Caco-2 (cell line): ENCODE results near the gene PPFIA1. TPM values are rescaled to one million over a fixed set of nuclear protein-coding genes. Genes with fewer than 3 reads are reported as not detected.

Experiments
- BruUV-seq: library from RNA; stranded (reverse); fragments of 400-500 nt; replicated peaks from 2 replicates; lab custom pipeline; 2021; lab: Mats Ljungman, UMichigan
- CTCF ChIA-PET: fragments of 300-600 bp; sonication (Branson Sonifier 250); formaldehyde crosslinking; loops from one replicate; lab custom pipeline; 2022; ENCODE audit warnings: antibody characterized with exemption; lab: Charles Lee
- POLR2A ChIA-PET: fragments of 300-600 bp; sonication (Branson Sonifier 250); formaldehyde crosslinking; loops from one replicate; lab custom pipeline; 2022; ENCODE audit warnings: antibody characterized with exemption; lab: Charles Lee
- DNase-seq, 2 experiments: peaks; one replicate each; pipeline versions ENCODE4 v3.0.0 to v3.0.0-alpha.2; 2020 to 2022
- H3K27me3 ChIP-seq: replicated peaks from 2 replicates; pipeline ENCODE4 v1.6.0; 2011; ENCODE audit warnings: low read length; ENCODE audit not compliant: control insufficient read depth, insufficient read depth
- H3K36me3 ChIP-seq: 2 replicates; pipeline ENCODE4 v1.5.1; 2011; ENCODE audit warnings: low read length; ENCODE audit not compliant: control insufficient read depth, insufficient read depth
- H3K4me1 ChIP-seq: fragments of 250-450 bp; sonication (Bioruptor Pico); 2 replicates; pipeline ENCODE4 v1.5.1; 2020; ENCODE audit warnings: mild to moderate bottlenecking
- H3K4me3 ChIP-seq: 2 replicates; pipeline ENCODE4 v1.5.1; 2011; ENCODE audit warnings: low read depth, mild to moderate bottlenecking, control low read depth, low read length
- H3K9me3 ChIP-seq: fragments of 250-450 bp; sonication (Bioruptor Pico); 2 replicates; pipeline ENCODE4 v1.5.1; 2020; ENCODE audit warnings: mild to moderate bottlenecking, moderate library complexity
- H3K27ac Mint-ChIP-seq: one replicate; pipeline ENCODE4 v1.8.0; 2022; ENCODE audit warnings: mixed read lengths; ENCODE audit not compliant: unreplicated experiment
- H3K27me3 Mint-ChIP-seq: one replicate; pipeline ENCODE4 v1.8.0; 2022; ENCODE audit warnings: mixed read lengths; ENCODE audit not compliant: insufficient read depth, unreplicated experiment
- H3K36me3 Mint-ChIP-seq: one replicate; pipeline ENCODE4 v1.8.0; 2022; ENCODE audit warnings: mild to moderate bottlenecking, mixed read lengths; ENCODE audit not compliant: insufficient read depth, unreplicated experiment
- H3K4me1 Mint-ChIP-seq: one replicate; pipeline ENCODE4 v1.8.0; 2022; ENCODE audit warnings: low read depth, mixed read lengths; ENCODE audit not compliant: unreplicated experiment
- H3K4me3 Mint-ChIP-seq: one replicate; pipeline ENCODE4 v1.8.0; 2022; ENCODE audit warnings: mild to moderate bottlenecking, moderate library complexity, mixed read lengths; ENCODE audit not compliant: unreplicated experiment
- H3K9me3 Mint-ChIP-seq: one replicate; pipeline ENCODE4 v1.8.0; 2022; ENCODE audit warnings: mixed read lengths; ENCODE audit not compliant: unreplicated experiment
- intact Hi-C: fragments of 100-400 bp; cut with micrococcal nuclease; formaldehyde crosslinking; loops from one replicate; pipeline ENCODE4 v1.10.0; 2022; ENCODE audit not compliant: unreplicated experiment
- total RNA-seq: library from RNA; stranded (reverse); gene quantifications from 2 replicates; pipeline ENCODE4 v1.2.3, GENCODE V29; 2022
- TF ChIP-seq, protein P1 (sequence below), 2 experiments: fragments of 200-600 bp in 1 of 2; IDR thresholded peaks; 1 replicate in 1 of 2; 2 replicates in 1 of 2; pipeline versions ENCODE4 v1.5.1 to v1.8.0; 2011 to 2022; ENCODE audit warnings: antibody characterized with exemption in 1 of 2, control low read depth in 1 of 2, inconsistent platforms in 1 of 2, low read depth in 1 of 2, low read length in 1 of 2, mild to moderate bottlenecking in 1 of 2, moderate library complexity in 1 of 2; ENCODE audit not compliant: insufficient read depth in 1 of 2, severe bottlenecking in 1 of 2, unreplicated experiment in 1 of 2

The PPFIA1 gene
- total RNA-seq, 1 experiment from 2014 or later = 148 TPM

DNA sequence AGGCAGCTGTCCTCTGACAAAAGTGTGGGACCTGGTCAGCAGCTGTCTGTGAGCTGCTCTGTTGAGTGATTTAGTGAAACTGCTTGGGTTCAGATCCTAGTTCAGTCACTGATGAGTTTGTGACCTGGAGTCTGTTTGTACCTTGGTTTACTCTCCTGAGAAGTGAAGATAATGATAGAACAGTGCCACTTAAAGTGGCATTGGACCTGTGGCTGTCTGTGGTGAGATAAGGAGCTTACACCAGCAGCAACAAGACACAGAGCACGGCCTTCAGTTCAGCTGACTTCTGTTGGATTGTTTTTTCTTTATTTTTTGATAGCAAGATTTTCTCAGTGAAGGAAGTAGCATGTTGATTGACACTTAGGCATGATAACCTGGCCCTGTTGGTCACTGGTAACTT lies 81.6 kb downstream of the PPFIA1 start:
- no peaks in the 10 kb centered on the region for H3K9me3 Mint-ChIP-seq
- Histone ChIP-seq H3K9me3 (no peaks in the 10 kb centered on the region), H3K4me3 (no peak overlapping the region), H3K4me1 (no peaks in the 10 kb centered on the region), H3K27me3 (no peaks in the 10 kb centered on the region), H3K36me3 (peaks cover 8% of the 10 kb centered on the region; the same call in 1 of the 2 replicates)
- no peak overlapping the region for H3K4me3 Mint-ChIP-seq
- CTCF ChIA-PET = no interaction called here
- no peak overlapping the region for H3K27ac Mint-ChIP-seq
- H3K36me3 Mint-ChIP-seq = peaks cover 95% of the 10 kb centered on the region
- no peaks in the 10 kb centered on the region for H3K4me1 Mint-ChIP-seq
- TF ChIP-seq, protein P1, sequence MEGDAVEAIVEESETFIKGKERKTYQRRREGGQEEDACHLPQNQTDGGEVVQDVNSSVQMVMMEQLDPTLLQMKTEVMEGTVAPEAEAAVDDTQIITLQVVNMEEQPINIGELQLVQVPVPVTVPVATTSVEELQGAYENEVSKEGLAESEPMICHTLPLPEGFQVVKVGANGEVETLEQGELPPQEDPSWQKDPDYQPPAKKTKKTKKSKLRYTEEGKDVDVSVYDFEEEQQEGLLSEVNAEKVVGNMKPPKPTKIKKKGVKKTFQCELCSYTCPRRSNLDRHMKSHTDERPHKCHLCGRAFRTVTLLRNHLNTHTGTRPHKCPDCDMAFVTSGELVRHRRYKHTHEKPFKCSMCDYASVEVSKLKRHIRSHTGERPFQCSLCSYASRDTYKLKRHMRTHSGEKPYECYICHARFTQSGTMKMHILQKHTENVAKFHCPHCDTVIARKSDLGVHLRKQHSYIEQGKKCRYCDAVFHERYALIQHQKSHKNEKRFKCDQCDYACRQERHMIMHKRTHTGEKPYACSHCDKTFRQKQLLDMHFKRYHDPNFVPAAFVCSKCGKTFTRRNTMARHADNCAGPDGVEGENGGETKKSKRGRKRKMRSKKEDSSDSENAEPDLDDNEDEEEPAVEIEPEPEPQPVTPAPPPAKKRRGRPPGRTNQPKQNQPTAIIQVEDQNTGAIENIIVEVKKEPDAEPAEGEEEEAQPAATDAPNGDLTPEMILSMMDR (IDR thresholded peaks at IDR 0.05; ENCODE audit: insufficient read depth in 1 of 2, low read depth in 1 of 2, low read length in 1 of 2, severe bottlenecking in 1 of 2, unreplicated experiment in 1 of 2) = no peak
- no peaks in the 10 kb centered on the region for H3K27me3 Mint-ChIP-seq
- intact Hi-C loops = no loop called here
- no peak for DNase-seq
- POLR2A ChIA-PET = no interaction called here
- no TSS peak for BruUV-seq

DNA sequence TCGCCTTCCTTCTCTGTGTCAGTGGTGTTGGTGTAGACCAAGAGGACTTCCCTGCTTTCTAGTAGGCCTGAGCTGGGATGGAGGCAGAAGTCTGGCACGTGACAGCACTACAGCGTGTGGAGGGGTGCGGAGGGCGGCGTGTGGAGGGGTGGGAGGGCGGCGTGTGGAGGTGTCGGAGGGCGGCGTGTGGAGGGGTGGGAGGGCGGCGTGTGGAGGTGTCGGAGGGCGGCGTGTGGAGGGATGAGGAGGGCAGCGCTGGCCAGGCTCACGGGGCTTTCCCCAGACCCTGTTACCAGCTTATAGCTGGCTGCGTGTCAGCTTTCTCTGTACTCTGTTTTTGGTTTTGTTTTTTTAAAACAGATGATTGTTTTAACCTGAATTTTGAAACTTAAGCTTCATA lies 82.1 kb downstream of the PPFIA1 start:
- Mint-ChIP-seq H3K27me3 (no peaks in the 10 kb centered on the region), H3K4me3 (no peak overlapping the region), H3K27ac (no peak overlapping the region), H3K36me3 (peaks cover 95% of the 10 kb centered on the region), H3K9me3 (no peaks in the 10 kb centered on the region), H3K4me1 (no peaks in the 10 kb centered on the region)
- H3K27me3 ChIP-seq = no peaks in the 10 kb centered on the region
- BruUV-seq = no TSS peak
- no peak for DNase-seq
- TF ChIP-seq, protein P1 (IDR thresholded peaks at IDR 0.05; ENCODE audit: insufficient read depth in 1 of 2, low read depth in 1 of 2, low read length in 1 of 2, severe bottlenecking in 1 of 2, unreplicated experiment in 1 of 2) = no peak
- POLR2A ChIA-PET = no interaction called here
- H3K36me3 ChIP-seq = peaks cover 8% of the 10 kb centered on the region; the same call in 1 of the 2 replicates
- intact Hi-C loops = no loop called here
- no peaks in the 10 kb centered on the region for H3K9me3 ChIP-seq
- no peak overlapping the region for H3K4me3 ChIP-seq
- no peaks in the 10 kb centered on the region for H3K4me1 ChIP-seq
- CTCF ChIA-PET = no interaction called here

DNA sequence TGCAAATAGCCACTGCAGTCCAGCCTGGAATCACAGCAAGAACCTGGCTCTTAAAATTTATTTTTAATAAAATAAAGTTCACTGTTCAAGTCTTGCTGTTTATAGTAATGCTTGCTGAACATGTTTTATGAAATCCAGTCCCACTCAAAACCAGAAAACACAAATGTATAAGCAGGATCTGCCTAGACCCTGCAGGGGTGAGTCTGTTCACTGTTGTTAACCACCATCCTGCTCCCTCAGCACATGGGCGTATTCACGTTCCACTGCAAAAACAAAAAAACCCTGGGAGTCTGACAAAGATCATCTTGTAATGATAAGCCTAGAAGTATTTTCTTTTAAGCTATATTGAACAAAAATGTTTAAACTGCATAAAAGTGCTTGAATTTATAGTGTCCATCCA lies 82.8 kb downstream of the PPFIA1 start:
- Mint-ChIP-seq H3K4me3 (no peak overlapping the region), H3K27ac (peak overlapping the region; percentile 45), H3K4me1 (no peaks in the 10 kb centered on the region), H3K27me3 (no peaks in the 10 kb centered on the region), H3K36me3 (peaks cover 95% of the 10 kb centered on the region), H3K9me3 (no peaks in the 10 kb centered on the region)
- ChIA-PET CTCF (no interaction called here), POLR2A (no interaction called here)
- Histone ChIP-seq H3K36me3 (peaks cover 8% of the 10 kb centered on the region; the same call in 1 of the 2 replicates), H3K4me1 (no peaks in the 10 kb centered on the region), H3K9me3 (no peaks in the 10 kb centered on the region), H3K4me3 (no peak overlapping the region), H3K27me3 (no peaks in the 10 kb centered on the region)
- DNase-seq = no peak
- TF ChIP-seq, protein P1 (IDR thresholded peaks at IDR 0.05; ENCODE audit: insufficient read depth in 1 of 2, low read depth in 1 of 2, low read length in 1 of 2, severe bottlenecking in 1 of 2, unreplicated experiment in 1 of 2) = no peak
- no TSS peak for BruUV-seq
- intact Hi-C loops = no loop called here
